GM23248 (cell line): ENCODE measurements around the gene PITPNB. TPM values are rescaled to one million over a fixed set of nuclear protein-coding genes. Genes with fewer than 3 reads are reported as not detected.

ENCODE experiments used
- DNase-seq: peaks from one replicate; pipeline ENCODE4 v3.0.0-alpha.2; 2015
- H2AFZ ChIP-seq: fragments of 200-600 bp; sonication (generic); 2 replicates; pipeline ENCODE4 v1.6.1; 2016; ENCODE audit warnings: antibody characterized with exemption
- H3F3A ChIP-seq: fragments of 200-600 bp; sonication (generic); 2 replicates; pipeline ENCODE4 v1.6.1; 2016; ENCODE audit warnings: mild to moderate bottlenecking, antibody characterized with exemption, mixed run types; ENCODE audit not compliant: insufficient read depth
- H3K27ac ChIP-seq: fragments of 200-600 bp; sonication (generic); 2 replicates; pipeline ENCODE4 v1.5.1; 2016; ENCODE audit warnings: mild to moderate bottlenecking
- H3K27me3 ChIP-seq: fragments of 200-600 bp; sonication (generic); replicated peaks from 2 replicates; pipeline ENCODE4 v1.6.1; 2016; ENCODE audit warnings: mild to moderate bottlenecking; ENCODE audit not compliant: insufficient read depth
- H3K36me3 ChIP-seq: fragments of 200-600 bp; sonication (generic); 2 replicates; pipeline ENCODE4 v1.6.1; 2016; ENCODE audit warnings: low read depth, mild to moderate bottlenecking
- H3K4me1 ChIP-seq: fragments of 200-600 bp; sonication (generic); 2 replicates; pipeline ENCODE4 v1.6.1; 2016; ENCODE audit warnings: mild to moderate bottlenecking; ENCODE audit not compliant: insufficient read depth
- H3K4me2 ChIP-seq: fragments of 200-600 bp; sonication (generic); one replicate; pipeline ENCODE4 v1.6.1; 2016; ENCODE audit warnings: mild to moderate bottlenecking; ENCODE audit not compliant: unreplicated experiment
- H3K4me3 ChIP-seq: fragments of 200-600 bp; sonication (generic); 2 replicates; pipeline ENCODE4 v1.5.1; 2016; ENCODE audit warnings: mild to moderate bottlenecking
- H3K79me2 ChIP-seq: fragments of 200-600 bp; sonication (generic); 2 replicates; pipeline ENCODE4 v1.6.1; 2016; ENCODE audit warnings: mild to moderate bottlenecking; ENCODE audit not compliant: insufficient read depth
- H3K9ac ChIP-seq: fragments of 200-600 bp; sonication (generic); 2 replicates; pipeline ENCODE4 v1.6.1; 2016; ENCODE audit warnings: mild to moderate bottlenecking
- H3K9me2 ChIP-seq: fragments of 200-600 bp; sonication (generic); 2 replicates; pipeline ENCODE4 v1.6.1; 2016; ENCODE audit warnings: mixed run types, mild to moderate bottlenecking, moderate library complexity; ENCODE audit not compliant: insufficient read depth
- H3K9me3 ChIP-seq: fragments of 200-600 bp; sonication (generic); one replicate; pipeline ENCODE4 v1.6.1; 2017; ENCODE audit warnings: low read depth
- H4K20me1 ChIP-seq: fragments of 200-600 bp; sonication (generic); 2 replicates; pipeline ENCODE4 v1.6.0; 2016; ENCODE audit not compliant: insufficient read depth
- EZH2 ChIP-seq: fragments of 200-600 bp; sonication (generic); IDR thresholded peaks from 2 replicates; pipeline ENCODE4 v1.6.1; 2018; ENCODE audit warnings: antibody characterized with exemption, mild to moderate bottlenecking; ENCODE audit not compliant: insufficient read depth, poor library complexity, severe bottlenecking
- EZH2phosphoT487 ChIP-seq: fragments of 200-600 bp; sonication (generic); IDR thresholded peaks from 2 replicates; pipeline ENCODE4 v1.6.1; 2018; ENCODE audit warnings: antibody characterized with exemption, moderate library complexity, mild to moderate bottlenecking, low read depth; ENCODE audit not compliant: insufficient read depth
- WGBS, 2 experiments: methylation state at CpG; one replicate each; pipeline ENCODE4 v1.1.6; 2015 to 2017; ENCODE audit warnings: low lambda C conversion rate in 2 of 2, low coverage in 1 of 2; ENCODE audit errors: missing lambda C conversion rate in 2 of 2; 5-methylcytosine and 5-hydroxymethylcytosine counted together
- in situ Hi-C: fragments of 300-500 bp; cut with MboI; formaldehyde crosslinking; loops from 2 replicates; pipeline ENCODE4 v1.15.0; 2020
- polyA plus RNA-seq: library from polyadenylated mRNA; unstranded; fragments of >200 nt; fragmentation: Nextera tagmentation; extraction: Ambion mirVana; gene quantifications from 2 replicates; pipeline ENCODE4 v1.2.1, GENCODE V29; 2016
- total RNA-seq: library from RNA; depleted of rRNA; stranded (reverse); fragments of >200 nt; shearing (Covaris generic); gene quantifications from 2 replicates; pipeline ENCODE4 v1.2.3, GENCODE V29; 2014

The PITPNB gene
- total and polyA plus RNA-seq, 2 experiments from 2014 or later: 17.7 to 82.1 TPM

DNA sequence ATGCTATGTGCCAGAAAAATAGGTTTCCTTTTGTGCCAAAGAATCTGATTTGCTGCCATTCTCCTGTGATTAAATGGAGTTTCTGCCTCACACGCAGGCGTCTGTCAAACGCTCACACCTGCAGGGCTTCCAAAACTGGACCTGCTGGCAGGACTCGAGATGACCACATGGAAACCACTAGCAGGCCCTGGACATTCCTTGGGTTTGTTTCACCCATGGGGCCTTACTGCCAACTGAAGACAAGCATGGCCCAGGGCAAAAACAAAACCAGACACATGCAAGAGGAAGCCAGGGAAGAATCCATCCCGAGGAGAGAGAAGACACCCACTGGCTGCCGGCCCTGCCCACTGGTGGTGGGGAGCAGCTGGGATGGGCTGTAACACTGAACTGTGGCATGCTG, 61.6 kb downstream of the PITPNB start:
- in situ Hi-C loops: no loop called here
- TF ChIP-seq EZH2phosphoT487 (no peak), EZH2 (no peak)
- no peaks in the 10 kb centered on the region for H3K27me3 ChIP-seq
- H3K27ac ChIP-seq: peak overlapping the region; percentile 48
- 12% methylated on average over 6 of the region's 6 CpGs for WGBS, 2 experiments
- H3K9me3 ChIP-seq: no peaks in the 10 kb centered on the region
- H3K4me2 ChIP-seq: peak overlapping the region; percentile 19
- DNase-seq: peak; percentile 85
- H4K20me1 ChIP-seq: no peaks in the 10 kb centered on the region
- no peak overlapping the region for H3K9ac ChIP-seq
- peaks cover 37% of the 10 kb centered on the region for H3K36me3 ChIP-seq
- H3F3A ChIP-seq: peaks cover 35% of the 10 kb centered on the region
- no peak overlapping the region for H3K4me3 ChIP-seq
- peaks cover 42% of the 10 kb centered on the region for H3K4me1 ChIP-seq
- H3K9me2 ChIP-seq: no peaks in the 10 kb centered on the region
- no peak overlapping the region for H2AFZ ChIP-seq
- H3K79me2 ChIP-seq: peaks cover 64% of the 10 kb centered on the region

DNA sequence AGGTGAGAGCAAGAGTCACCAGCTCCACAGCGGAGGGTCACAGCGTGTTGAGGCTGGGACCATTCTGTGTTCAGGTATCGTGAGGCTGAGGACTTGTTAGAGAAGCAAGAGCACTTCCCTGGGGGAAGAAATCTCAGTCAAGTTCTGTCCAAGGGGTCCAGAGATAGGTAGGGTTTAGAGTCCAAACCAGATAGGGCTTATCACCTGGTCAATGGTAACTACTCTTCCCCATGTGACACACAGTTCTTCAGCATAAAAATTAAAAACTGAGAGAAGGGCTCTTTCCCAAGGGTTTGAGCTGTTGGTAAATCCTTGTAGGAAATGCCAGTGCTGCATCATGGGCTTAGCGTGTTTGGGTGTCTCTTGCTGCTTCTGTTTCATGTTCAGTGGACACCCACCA, 62.7 kb downstream of the PITPNB start:
- Histone ChIP-seq H4K20me1 (no peaks in the 10 kb centered on the region), H3K4me3 (no peak overlapping the region), H2AFZ (no peak overlapping the region), H3K27ac (no peak overlapping the region), H3K4me2 (no peak overlapping the region), H3K4me1 (peaks cover 42% of the 10 kb centered on the region), H3K9ac (no peak overlapping the region), H3K36me3 (peaks cover 41% of the 10 kb centered on the region), H3K27me3 (no peaks in the 10 kb centered on the region), H3F3A (peaks cover 35% of the 10 kb centered on the region), H3K79me2 (peaks cover 56% of the 10 kb centered on the region), H3K9me3 (no peaks in the 10 kb centered on the region), H3K9me2 (no peaks in the 10 kb centered on the region)
- in situ Hi-C loops: no loop called here
- WGBS, 2 experiments: 97% methylated on average over 4 of the region's 4 CpGs
- DNase-seq: no peak
- TF ChIP-seq EZH2phosphoT487: no peak
- no peak for TF ChIP-seq EZH2

DNA sequence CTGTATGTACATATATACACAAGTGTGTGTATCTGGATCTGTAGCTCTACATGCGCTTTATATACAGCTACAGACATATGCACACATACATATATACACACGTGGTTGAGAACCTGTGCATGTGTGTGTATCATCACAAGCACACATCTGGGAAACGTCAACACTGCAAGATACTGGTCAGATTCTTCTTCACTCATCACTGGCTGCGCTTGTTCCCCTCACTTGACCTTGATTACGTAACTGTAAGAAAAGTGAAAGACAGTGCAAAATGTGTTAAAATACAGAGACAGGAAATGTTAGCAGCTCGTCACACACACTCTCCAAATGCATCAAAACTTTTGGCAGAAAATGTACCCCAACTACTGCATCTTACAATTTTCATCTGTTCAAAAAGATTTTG, 65.6 kb downstream of the PITPNB start:
- no peak for TF ChIP-seq EZH2phosphoT487
- Histone ChIP-seq H3F3A (peaks cover 28% of the 10 kb centered on the region), H3K4me1 (peaks cover 29% of the 10 kb centered on the region), H3K9me2 (no peaks in the 10 kb centered on the region), H3K36me3 (peaks cover 50% of the 10 kb centered on the region), H4K20me1 (no peaks in the 10 kb centered on the region), H3K27ac (0 out of 2 replicates have a peak overlapping the region, but pooled peaks have one; percentile 13), H2AFZ (no peak overlapping the region), H3K27me3 (no peaks in the 10 kb centered on the region), H3K9ac (peak overlapping the region; percentile 29; the same call in 1 of the 2 replicates), H3K79me2 (peaks cover 47% of the 10 kb centered on the region), H3K9me3 (no peaks in the 10 kb centered on the region), H3K4me3 (no peak overlapping the region), H3K4me2 (peak overlapping the region; percentile 28)
- DNase-seq: peak; percentile 63
- in situ Hi-C loops: no loop called here
- WGBS, 2 experiments: 43 to 44% methylated on average over 6 of the region's 6 CpGs

DNA sequence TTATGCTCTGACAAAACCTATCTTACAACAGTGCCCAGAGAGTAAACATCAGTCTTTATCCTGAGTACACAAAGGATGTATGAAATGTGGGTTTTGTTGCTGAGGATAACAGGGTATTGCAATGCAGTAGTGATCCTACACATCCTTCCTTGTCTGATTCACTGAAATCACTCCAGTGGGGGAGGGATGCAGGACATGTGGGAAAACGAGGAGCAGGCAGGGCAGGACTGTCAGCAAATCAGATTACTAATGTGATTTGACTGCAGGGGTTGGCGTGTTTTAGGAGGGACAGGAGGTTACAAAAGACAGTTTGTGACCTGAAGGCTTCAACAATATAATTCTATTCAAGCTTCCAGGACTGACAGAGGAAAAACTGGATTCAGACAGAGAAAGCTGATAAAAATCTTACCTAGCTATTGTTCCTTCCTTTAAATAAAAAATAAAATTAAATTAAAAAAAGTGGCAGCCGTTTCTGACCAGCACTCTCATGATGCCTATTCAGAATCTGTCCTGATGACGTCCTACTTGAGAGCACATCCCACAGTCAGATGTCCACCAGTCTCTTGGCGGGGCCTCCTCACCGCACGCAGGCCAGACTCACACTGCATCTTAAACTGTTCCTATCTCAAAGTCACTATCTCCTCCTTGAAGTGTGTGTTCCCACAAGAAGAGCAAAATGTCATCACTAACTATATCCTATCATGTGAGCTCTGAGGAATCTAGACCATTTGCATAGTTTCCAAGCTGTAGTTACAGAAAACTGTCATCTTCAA, 66.9 kb downstream of the PITPNB start:
- Histone ChIP-seq H3K36me3 (peaks cover 54% of the 10 kb centered on the region), H2AFZ (no peak overlapping the region), H3K4me1 (peaks cover 16% of the 10 kb centered on the region), H3K27me3 (no peaks in the 10 kb centered on the region), H3F3A (peaks cover 15% of the 10 kb centered on the region), H3K4me3 (no peak overlapping the region), H4K20me1 (no peaks in the 10 kb centered on the region), H3K4me2 (no peak overlapping the region), H3K27ac (no peak overlapping the region), H3K9me2 (no peaks in the 10 kb centered on the region), H3K9ac (no peak overlapping the region), H3K79me2 (peaks cover 45% of the 10 kb centered on the region), H3K9me3 (no peaks in the 10 kb centered on the region)
- DNase-seq: peak; percentile 37
- WGBS, 2 experiments: 78 to 83% methylated on average over 7 of the region's 7 CpGs
- TF ChIP-seq EZH2phosphoT487 (no peak), EZH2 (no peak)
- in situ Hi-C loops: no loop called here
